H9 (cell line): ENCODE data around the gene ZNF646. TPM values are rescaled to one million over a fixed set of nuclear protein-coding genes. Genes with fewer than 3 reads are reported as not detected.
A peak's percentile ranks its signal among the peaks of the same experiment; 100 is the strongest.

Experiments used
- DNase-seq: peaks from one replicate; pipeline ENCODE4 v3.0.0-alpha.2; 2017
- H2AFZ ChIP-seq: one replicate; pipeline ENCODE4 v1.6.1; 2013; ENCODE audit warnings: mild to moderate bottlenecking, low read length, control low read depth, moderate library complexity
- H2AK5ac ChIP-seq: 2 replicates; pipeline ENCODE4 v1.6.1; 2013; ENCODE audit warnings: low read length, control low read depth, mixed read lengths; ENCODE audit not compliant: insufficient read length
- H2BK120ac ChIP-seq: one replicate; pipeline ENCODE4 v1.6.1; 2013; ENCODE audit warnings: low read depth, mild to moderate bottlenecking, low read length, control low read depth, inconsistent platforms; ENCODE audit not compliant: poor library complexity, severe bottlenecking
- H2BK12ac ChIP-seq: 2 replicates; pipeline ENCODE4 v1.6.1; 2013; ENCODE audit warnings: low read length, control low read depth, mixed read lengths, low read depth; ENCODE audit not compliant: insufficient read length
- H2BK15ac ChIP-seq: 2 replicates; pipeline ENCODE4 v1.6.1; 2013; ENCODE audit warnings: low read depth, low read length, control low read depth
- H2BK20ac ChIP-seq: one replicate; pipeline ENCODE4 v1.6.1; 2013; ENCODE audit warnings: low read depth, mild to moderate bottlenecking, low read length, control low read depth, inconsistent platforms; ENCODE audit not compliant: poor library complexity, severe bottlenecking
- H2BK5ac ChIP-seq: 2 replicates; pipeline ENCODE4 v1.6.1; 2013; ENCODE audit warnings: low read length, control low read depth, mixed read lengths; ENCODE audit not compliant: insufficient read length
- H3K14ac ChIP-seq: 2 replicates; pipeline ENCODE4 v1.6.1; 2013; ENCODE audit warnings: low read length, control low read depth; ENCODE audit not compliant: insufficient read depth
- H3K18ac ChIP-seq: 2 replicates; pipeline ENCODE4 v1.6.1; 2013; ENCODE audit warnings: low read depth, mild to moderate bottlenecking, mixed read lengths, low read length, control low read depth; ENCODE audit not compliant: insufficient read length
- H3K23ac ChIP-seq: 2 replicates; pipeline ENCODE4 v1.6.1; 2013; ENCODE audit warnings: low read length, control low read depth, mixed read lengths, low read depth; ENCODE audit not compliant: insufficient read length
- H3K23me2 ChIP-seq: 2 replicates; pipeline ENCODE4 v1.6.1; 2013; ENCODE audit warnings: low read depth, mild to moderate bottlenecking, mixed read lengths, low read length, control low read depth; ENCODE audit not compliant: insufficient read length, poor library complexity, severe bottlenecking
- H3K27ac ChIP-seq: 2 replicates; pipeline ENCODE4 v1.5.1; 2013; ENCODE audit warnings: low read length, control low read depth, mixed read lengths, low read depth; ENCODE audit not compliant: insufficient read length
- H3K27me3 ChIP-seq: 2 replicates; pipeline ENCODE4 v1.6.1; 2013; ENCODE audit warnings: low read length, control low read depth, inconsistent platforms; ENCODE audit not compliant: insufficient read depth
- H3K4ac ChIP-seq: 2 replicates; pipeline ENCODE4 v1.6.1; 2013; ENCODE audit warnings: low read depth, mild to moderate bottlenecking, control low read depth, inconsistent platforms, low read length, moderate library complexity
- H3K4me1 ChIP-seq: 2 replicates; pipeline ENCODE4 v1.6.1; 2013; ENCODE audit warnings: low read length, control low read depth, inconsistent platforms; ENCODE audit not compliant: insufficient read depth
- H3K4me2 ChIP-seq: 2 replicates; pipeline ENCODE4 v1.6.1; 2013; ENCODE audit warnings: low read length, control low read depth, mixed read lengths; ENCODE audit not compliant: insufficient read length, insufficient read depth
- H3K56ac ChIP-seq: 2 replicates; pipeline ENCODE4 v1.6.1; 2013; ENCODE audit warnings: low read depth, mild to moderate bottlenecking, mixed read lengths, low read length, control low read depth; ENCODE audit not compliant: insufficient read length
- H3K79me1 ChIP-seq: 2 replicates; pipeline ENCODE4 v1.6.1; 2013; ENCODE audit warnings: low read depth, mild to moderate bottlenecking, moderate library complexity, low read length, control low read depth, inconsistent platforms; ENCODE audit not compliant: insufficient read depth, poor library complexity, severe bottlenecking
- H3K79me2 ChIP-seq: 2 replicates; pipeline ENCODE4 v1.6.1; 2013; ENCODE audit warnings: low read length, control low read depth, inconsistent platforms; ENCODE audit not compliant: insufficient read depth
- H3K9ac ChIP-seq: 2 replicates; pipeline ENCODE4 v1.6.1; 2013; ENCODE audit warnings: low read length, control low read depth, mixed read lengths; ENCODE audit not compliant: insufficient read length; ENCODE audit errors: extremely low read depth
- H3K9me3 ChIP-seq: one replicate; pipeline ENCODE4 v1.6.1; 2013; ENCODE audit warnings: low read depth, low read length, inconsistent platforms; ENCODE audit not compliant: control insufficient read depth
- H3T11ph ChIP-seq: one replicate; pipeline ENCODE4 v1.6.1; 2013; ENCODE audit warnings: mild to moderate bottlenecking, low read length, control low read depth, inconsistent platforms
- H4K20me1 ChIP-seq: one replicate; pipeline ENCODE4 v1.6.1; 2013; ENCODE audit not compliant: control insufficient read depth, insufficient read length, insufficient read depth
- H4K5ac ChIP-seq: 2 replicates; pipeline ENCODE4 v1.6.1; 2013; ENCODE audit warnings: low read depth, mild to moderate bottlenecking, mixed read lengths, low read length, control low read depth; ENCODE audit not compliant: insufficient read length
- H4K8ac ChIP-seq: replicated peaks from 2 replicates; pipeline ENCODE4 v1.6.1; 2013; ENCODE audit warnings: low read length, control low read depth, mixed read lengths, low read depth; ENCODE audit not compliant: insufficient read length
- H4K91ac ChIP-seq: 2 replicates; pipeline ENCODE4 v1.6.1; 2013; ENCODE audit warnings: low read depth, mild to moderate bottlenecking, moderate library complexity, mixed read lengths, low read length, control low read depth; ENCODE audit not compliant: insufficient read length
- H3K27ac Mint-ChIP-seq, 3 experiments: 2 replicates in 2 of 3; 3 replicates in 1 of 3; pipeline ENCODE4 v1.8.0; 2020 to 2021; ENCODE audit warnings: mixed read lengths in 3 of 3, mild to moderate bottlenecking in 1 of 3, moderate library complexity in 1 of 3
- H3K27me3 Mint-ChIP-seq: 2 replicates; pipeline ENCODE4 v1.8.0; 2021; ENCODE audit warnings: low read depth, mild to moderate bottlenecking, moderate library complexity, mixed read lengths
- H3K36me3 Mint-ChIP-seq, 3 experiments: 2 replicates in 2 of 3; 3 replicates in 1 of 3; pipeline ENCODE4 v1.8.0; 2020 to 2021; ENCODE audit warnings: low read depth in 3 of 3, mixed read lengths in 3 of 3; ENCODE audit not compliant: insufficient read depth in 1 of 3
- H3K4me1 Mint-ChIP-seq, 2 experiments: 2 replicates each; pipeline ENCODE4 v1.8.0; 2020; ENCODE audit warnings: mixed read lengths in 2 of 2
- H3K4me3 Mint-ChIP-seq, 2 experiments: 2 replicates in 1 of 2; 3 replicates in 1 of 2; pipeline ENCODE4 v1.8.0; 2020 to 2021; ENCODE audit warnings: mild to moderate bottlenecking in 2 of 2, mixed read lengths in 2 of 2, moderate library complexity in 1 of 2
- H3K9me3 Mint-ChIP-seq, 2 experiments: 2 replicates in 1 of 2; 3 replicates in 1 of 2; pipeline ENCODE4 v1.8.0; 2020; ENCODE audit warnings: mild to moderate bottlenecking in 2 of 2, mixed read lengths in 2 of 2, moderate library complexity in 1 of 2
- CTCF ChIP-seq: fragments of 200-600 bp; sonication (generic); conservative IDR thresholded peaks from 3 replicates; pipeline ENCODE4 v1.8.0; 2021; ENCODE audit warnings: antibody characterized with exemption, mild to moderate bottlenecking
- WGBS: extraction: QIAGEN DNeasy Blood & Tissue Kit; methylation state at CpG from one replicate; pipeline ENCODE4 v1.1.7; 2013; ENCODE audit warnings: missing lambda C conversion rate, low lambda C conversion rate, mixed read lengths; ENCODE audit not compliant: insufficient read length; ENCODE audit errors: extremely low coverage; 5-methylcytosine and 5-hydroxymethylcytosine counted together
- total RNA-seq: library from RNA; stranded (reverse); gene quantifications from 2 replicates; pipeline ENCODE4 v1.2.1, GENCODE V29; 2021

Gene ZNF646
- total RNA-seq, 1 experiment from 2014 or later, result 29.2 TPM

GRCh38 chr16:31114468-31114867 is 40.2 kb downstream of the ZNF646 start:
- peak overlapping the region in 1 of 3 experiments; percentile 73; a peak in 1 of 7 replicates for H3K27ac Mint-ChIP-seq

More at GRCh38 chr16:31114468-31114867, 40.2 kb downstream of the ZNF646 start:
- no peak overlapping the region for H3K23ac ChIP-seq
- peaks cover 5% of the 10 kb centered on the region for H3K79me1 ChIP-seq
- no peak overlapping the region for H2BK15ac ChIP-seq
- no peak overlapping the region for H2BK12ac ChIP-seq
- H3K14ac ChIP-seq, result no peak overlapping the region
- Mint-ChIP-seq H3K36me3 (peaks cover 24 to 46% (median 40%) of the 10 kb centered on the region in 3 experiments), H3K27me3 (no peaks in the 10 kb centered on the region), H3K4me3 (peak overlapping the region in 1 of 2 experiments; percentile 45; a peak in 2 of 5 replicates), H3K9me3 (no peaks in the 10 kb centered on the region; a peak in 1 of 5 replicates), H3K4me1 (peaks cover 10 to 12% of the 10 kb centered on the region in 2 experiments)
- no peaks in the 10 kb centered on the region for H3K23me2 ChIP-seq
- H3K9ac ChIP-seq, result no peak overlapping the region
- no peak overlapping the region for H3K4me2 ChIP-seq
- H2AFZ ChIP-seq, result no peak overlapping the region
- H4K20me1 ChIP-seq, result no peaks in the 10 kb centered on the region
- no peak overlapping the region for H3K56ac ChIP-seq
- H3T11ph ChIP-seq, result no peak overlapping the region
- no peaks in the 10 kb centered on the region; the same call in 1 of the 2 replicates for H3K27me3 ChIP-seq
- DNase-seq, result no peak
- H4K91ac ChIP-seq, result no peak overlapping the region
- no peak overlapping the region for H2AK5ac ChIP-seq
- no peak overlapping the region for H2BK20ac ChIP-seq
- H2BK5ac ChIP-seq, result no peak overlapping the region
- H2BK120ac ChIP-seq, result no peak overlapping the region
- no CpG with 5 or more reads among the region's 8 CpGs for WGBS
- H3K18ac ChIP-seq, result no peak overlapping the region
- no peak overlapping the region for H4K8ac ChIP-seq
- H3K79me2 ChIP-seq, result peaks cover 5% of the 10 kb centered on the region; the same call in 1 of the 2 replicates
- H3K4ac ChIP-seq, result no peak overlapping the region
- H3K4me1 ChIP-seq, result 0 out of 2 replicates have a peak, but pooled peaks cover 2% of the 10 kb centered on the region
- H3K9me3 ChIP-seq, result no peaks in the 10 kb centered on the region
- no peak overlapping the region for H3K27ac ChIP-seq
- H4K5ac ChIP-seq, result no peak overlapping the region
- TF ChIP-seq CTCF, result no peak
